Lung (tissue), 12 donors: ENCODE data around the gene ABCB11. TPM values are rescaled to one million over a fixed set of nuclear protein-coding genes. Genes with fewer than 3 reads are reported as not detected.
"Not testable (repeated sequence)": the region's sequence is repeated elsewhere in the genome, so short reads cannot be mapped to it uniquely, and the experiment has no call there.

ENCODE experiments used
- ATAC-seq: fragments of 200-7000 bp; cut with Tn5 transposase; one replicate; pipeline ENCODE4 v1.9.1; 2020; ENCODE audit warnings: moderate number of reproducible peaks; ENCODE audit not compliant: insufficient read depth, low FRiP score
- DNase-seq, 3 donors: peaks; one replicate each; pipeline ENCODE4 v3.0.0-alpha.2; 2013 to 2017
- H3K27ac ChIP-seq, 2 donors: one replicate each; pipeline ENCODE4 v1.5.1; 2013; ENCODE audit warnings: mild to moderate bottlenecking in 2 of 2, moderate library complexity in 2 of 2, control low read depth in 1 of 2, inconsistent platforms in 1 of 2, low read depth in 1 of 2, low read length in 1 of 2
- H3K27me3 ChIP-seq, 3 donors: one replicate each; pipeline ENCODE4 v1.5.1; 2013; ENCODE audit warnings: low read length in 2 of 3; ENCODE audit not compliant: control insufficient read depth in 3 of 3, insufficient read depth in 3 of 3
- H3K36me3 ChIP-seq, 4 donors: one replicate each; pipeline ENCODE4 v1.5.1; 2013; ENCODE audit warnings: low read length in 4 of 4, mild to moderate bottlenecking in 1 of 4, moderate library complexity in 1 of 4; ENCODE audit not compliant: control insufficient read depth in 4 of 4, insufficient read depth in 4 of 4
- H3K4me1 ChIP-seq, 5 donors: one replicate each; pipeline ENCODE4 v1.5.1; 2013; ENCODE audit warnings: low read length in 5 of 5, mild to moderate bottlenecking in 2 of 5, moderate library complexity in 1 of 5; ENCODE audit not compliant: control insufficient read depth in 5 of 5, insufficient read depth in 5 of 5
- H3K4me3 ChIP-seq: one replicate; pipeline ENCODE4 v1.5.1; 2013; ENCODE audit warnings: mild to moderate bottlenecking, control low read depth, moderate library complexity
- H3K9ac ChIP-seq, 2 donors: one replicate each; pipeline ENCODE4 v1.5.1; 2013; ENCODE audit warnings: low read length in 2 of 2, control low read depth in 1 of 2; ENCODE audit not compliant: insufficient read depth in 1 of 2
- H3K9me3 ChIP-seq, 4 donors: one replicate each; pipeline ENCODE4 v1.5.1; 2013; ENCODE audit warnings: low read length in 3 of 4, mild to moderate bottlenecking in 1 of 4, moderate library complexity in 1 of 4; ENCODE audit not compliant: control insufficient read depth in 4 of 4, insufficient read depth in 3 of 4
- CTCF ChIP-seq: IDR thresholded peaks from 2 replicates; pipeline ENCODE4 v1.5.1; 2012; ENCODE audit warnings: mild to moderate bottlenecking; ENCODE audit errors: control extremely low read depth, extremely low read depth
- WGBS, 2 donors: extraction: QIAGEN DNeasy Blood & Tissue Kit; methylation state at CpG; one replicate each; pipeline ENCODE4 v1.1.7; 2013; 5-methylcytosine and 5-hydroxymethylcytosine counted together
- polyA plus RNA-seq, 2 donors: library from polyadenylated mRNA; stranded (reverse); fragments of 200-250 nt; gene quantifications; one replicate each; pipeline ENCODE4 v1.2.1, GENCODE V29; 2013
- total RNA-seq, 2 donors: library from RNA; depleted of rRNA in 1 of 2; stranded (reverse); fragments of >200 nt in 1 of 2; gene quantifications; one replicate each; pipeline ENCODE4 v1.2.1, GENCODE V29; 2014 to 2021
- donor health status: control.
- donor health status: control.
- donor health status: Bipolar disorder and iron deficiency.
- donor health status: healthy.
- donor health status: DM: yes; HTN: yes; CAD: no.

ABCB11 gene
- total and polyA plus RNA-seq, 4 donors, result 0.02 to 0.37 (median 0.09) TPM

- Histone ChIP-seq H3K4me3 (no peak overlapping the region), H3K27ac (no peak overlapping the region), H3K9ac (no peak overlapping the region), H3K9me3 (no peaks in the 10 kb centered on the region), H3K36me3 (no peaks in the 10 kb centered on the region), H3K27me3 (no peaks in the 10 kb centered on the region), H3K4me1 (peaks cover 0 to 8% (median 0%) of the 10 kb centered on the region in 5 donors)
- WGBS, 2 donors, result 96 to 97% methylated on average over 1 of the region's 1 CpG
- no peak for TF ChIP-seq CTCF
- ATAC-seq (no peak), DNase-seq (no peak)
These were observed 146.1 kb downstream of the ABCB11 start for GRCh38 chr2:168884975-168885374.

- H3K27me3 ChIP-seq, H3K9ac ChIP-seq, H3K4me1 ChIP-seq, H3K27ac ChIP-seq, H3K4me3 ChIP-seq, H3K36me3 ChIP-seq, H3K9me3 ChIP-seq, ATAC-seq, DNase-seq: not testable (repeated sequence)
- WGBS, 2 donors, result 96 to 98% methylated on average over 12 of the region's 12 CpGs
These were observed 149.0 kb downstream of the ABCB11 start for GRCh38 chr2:168882163-168882562.

GRCh38 chr2:168874368-168875054 is 156.6 kb downstream of the ABCB11 start:
- Histone ChIP-seq H3K36me3 (peaks cover 0 to 2% (median 0%) of the 10 kb centered on the region in 4 donors), H3K4me3 (no peak overlapping the region), H3K9me3 (no peaks in the 10 kb centered on the region), H3K27ac (no peak overlapping the region), H3K9ac (no peak overlapping the region), H3K27me3 (no peaks in the 10 kb centered on the region), H3K4me1 (no peaks in the 10 kb centered on the region)
- 90 to 91% methylated on average over 6 of the region's 6 CpGs for WGBS, 2 donors
- DNase-seq (no peak), ATAC-seq (no peak)
- no peak for TF ChIP-seq CTCF

- not testable (repeated sequence) for H3K36me3 ChIP-seq, ATAC-seq, H3K9ac ChIP-seq, H3K4me3 ChIP-seq, H3K27ac ChIP-seq, H3K9me3 ChIP-seq, DNase-seq, H3K4me1 ChIP-seq, H3K27me3 ChIP-seq
- WGBS, 2 donors, result 96 to 97% methylated on average over 4 of the region's 4 CpGs
These were observed 160.3 kb downstream of the ABCB11 start for GRCh38 chr2:168870824-168871223.

Other genes with a start within 250 kb of the ABCB11 start
- 10 to 100 TPM; 29.2 to 57.5 TPM for gene NOSTRIN, start 228.7 kb downstream of the ABCB11 start, total RNA-seq
- 10 to 100 TPM; 15.5 to 38.1 TPM for gene NOSTRIN, start 228.7 kb downstream of the ABCB11 start, polyA plus RNA-seq
- 1 to 10 TPM in 1 of 2 donors, under 1 TPM in 1; 0.67 to 2.1 TPM for gene SPC25, start 140.9 kb downstream of the ABCB11 start, total RNA-seq
- gene SPC25, start 140.9 kb downstream of the ABCB11 start, polyA plus RNA-seq, result 1 to 10 TPM in 1 of 2 donors, under 1 TPM in 1; 0.77 to 1.8 TPM
- under 1 TPM in 1 of 2 donors, not detected in 1; 0.37 TPM for gene G6PC2, start 130.0 kb downstream of the ABCB11 start, total RNA-seq
- gene G6PC2, start 130.0 kb downstream of the ABCB11 start, polyA plus RNA-seq, result under 1 TPM; 0.01 to 0.08 TPM
- gene DHRS9, start 38.2 kb upstream of the ABCB11 start, total RNA-seq, result 1 to 10 TPM; 1.5 to 6.5 TPM
- 10 to 100 TPM in 1 of 2 donors, 1 to 10 TPM in 1; 1.5 to 17.2 TPM for gene DHRS9, start 38.2 kb upstream of the ABCB11 start, polyA plus RNA-seq